GM23338 (cell line): ENCODE measurements around the gene TCF7L1.

Source experiments
- CREB1 ChIP-seq: fragments of 250-450 bp; sonication (Bioruptor Pico); IDR thresholded peaks from 2 replicates; pipeline ENCODE4 v1.5.0; 2020; ENCODE audit warnings: low read depth, mild to moderate bottlenecking, moderate library complexity
- EZH2phosphoT487 ChIP-seq: fragments of 200-600 bp; sonication (generic); IDR thresholded peaks from one replicate; pipeline ENCODE4 v1.8.1; 2018; ENCODE audit warnings: antibody characterized with exemption; ENCODE audit not compliant: unreplicated experiment
- POLR2AphosphoS5 ChIP-seq: IDR thresholded peaks from 2 replicates; pipeline ENCODE4 v1.6.1; 2016; ENCODE audit warnings: antibody characterized with exemption, low read depth
- STAT1 ChIP-seq: IDR thresholded peaks from one replicate; pipeline ENCODE4 v1.6.1; 2016; ENCODE audit warnings: antibody characterized with exemption; ENCODE audit not compliant: unreplicated experiment
- ZNF331 ChIP-seq: fragments of 250-450 bp; sonication (Bioruptor Pico); IDR thresholded peaks from 2 replicates; pipeline ENCODE4 v1.5.0; 2020; ENCODE audit warnings: low read depth, mild to moderate bottlenecking, moderate library complexity
- TF ChIP-seq, protein P1 (sequence below), 2 experiments: fragments of 200-600 bp in 1 of 2; sonication (generic) in 1 of 2; conservative IDR thresholded peaks; 2 replicates each; pipeline versions ENCODE4 v1.5.1 to v1.6.1; 2016 to 2017; ENCODE audit warnings: antibody characterized with exemption in 2 of 2, low read depth in 2 of 2, mild to moderate bottlenecking in 2 of 2, moderate library complexity in 1 of 2
- TF ChIP-seq, protein P2 (sequence below): IDR thresholded peaks from one replicate; pipeline ENCODE4 v1.6.1; 2018; ENCODE audit warnings: antibody characterized with exemption; ENCODE audit not compliant: unreplicated experiment

- TF ChIP-seq, protein P1, sequence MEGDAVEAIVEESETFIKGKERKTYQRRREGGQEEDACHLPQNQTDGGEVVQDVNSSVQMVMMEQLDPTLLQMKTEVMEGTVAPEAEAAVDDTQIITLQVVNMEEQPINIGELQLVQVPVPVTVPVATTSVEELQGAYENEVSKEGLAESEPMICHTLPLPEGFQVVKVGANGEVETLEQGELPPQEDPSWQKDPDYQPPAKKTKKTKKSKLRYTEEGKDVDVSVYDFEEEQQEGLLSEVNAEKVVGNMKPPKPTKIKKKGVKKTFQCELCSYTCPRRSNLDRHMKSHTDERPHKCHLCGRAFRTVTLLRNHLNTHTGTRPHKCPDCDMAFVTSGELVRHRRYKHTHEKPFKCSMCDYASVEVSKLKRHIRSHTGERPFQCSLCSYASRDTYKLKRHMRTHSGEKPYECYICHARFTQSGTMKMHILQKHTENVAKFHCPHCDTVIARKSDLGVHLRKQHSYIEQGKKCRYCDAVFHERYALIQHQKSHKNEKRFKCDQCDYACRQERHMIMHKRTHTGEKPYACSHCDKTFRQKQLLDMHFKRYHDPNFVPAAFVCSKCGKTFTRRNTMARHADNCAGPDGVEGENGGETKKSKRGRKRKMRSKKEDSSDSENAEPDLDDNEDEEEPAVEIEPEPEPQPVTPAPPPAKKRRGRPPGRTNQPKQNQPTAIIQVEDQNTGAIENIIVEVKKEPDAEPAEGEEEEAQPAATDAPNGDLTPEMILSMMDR (conservative IDR thresholded peaks at IDR 0.05; ENCODE audit: low read depth in 2 of 2): no peak
- TF ChIP-seq, protein P2, sequence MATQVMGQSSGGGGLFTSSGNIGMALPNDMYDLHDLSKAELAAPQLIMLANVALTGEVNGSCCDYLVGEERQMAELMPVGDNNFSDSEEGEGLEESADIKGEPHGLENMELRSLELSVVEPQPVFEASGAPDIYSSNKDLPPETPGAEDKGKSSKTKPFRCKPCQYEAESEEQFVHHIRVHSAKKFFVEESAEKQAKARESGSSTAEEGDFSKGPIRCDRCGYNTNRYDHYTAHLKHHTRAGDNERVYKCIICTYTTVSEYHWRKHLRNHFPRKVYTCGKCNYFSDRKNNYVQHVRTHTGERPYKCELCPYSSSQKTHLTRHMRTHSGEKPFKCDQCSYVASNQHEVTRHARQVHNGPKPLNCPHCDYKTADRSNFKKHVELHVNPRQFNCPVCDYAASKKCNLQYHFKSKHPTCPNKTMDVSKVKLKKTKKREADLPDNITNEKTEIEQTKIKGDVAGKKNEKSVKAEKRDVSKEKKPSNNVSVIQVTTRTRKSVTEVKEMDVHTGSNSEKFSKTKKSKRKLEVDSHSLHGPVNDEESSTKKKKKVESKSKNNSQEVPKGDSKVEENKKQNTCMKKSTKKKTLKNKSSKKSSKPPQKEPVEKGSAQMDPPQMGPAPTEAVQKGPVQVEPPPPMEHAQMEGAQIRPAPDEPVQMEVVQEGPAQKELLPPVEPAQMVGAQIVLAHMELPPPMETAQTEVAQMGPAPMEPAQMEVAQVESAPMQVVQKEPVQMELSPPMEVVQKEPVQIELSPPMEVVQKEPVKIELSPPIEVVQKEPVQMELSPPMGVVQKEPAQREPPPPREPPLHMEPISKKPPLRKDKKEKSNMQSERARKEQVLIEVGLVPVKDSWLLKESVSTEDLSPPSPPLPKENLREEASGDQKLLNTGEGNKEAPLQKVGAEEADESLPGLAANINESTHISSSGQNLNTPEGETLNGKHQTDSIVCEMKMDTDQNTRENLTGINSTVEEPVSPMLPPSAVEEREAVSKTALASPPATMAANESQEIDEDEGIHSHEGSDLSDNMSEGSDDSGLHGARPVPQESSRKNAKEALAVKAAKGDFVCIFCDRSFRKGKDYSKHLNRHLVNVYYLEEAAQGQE: no peak
- TF ChIP-seq EZH2phosphoT487 (no peak), CREB1 (no peak), POLR2AphosphoS5 (no peak), ZNF331 (CRISPR knock-in tag) (no peak), STAT1 (no peak)
Measured at GRCh38 chr2:85334928-85335327, 201.7 kb downstream of the TCF7L1 start.
